Measurements from ENCODE around the gene C17orf114.

C17orf114 gene

GRCh38 chr17:4839221-4839620 is 37.1 kb upstream of the C17orf114 start:
- H3K4me3 Mint-ChIP-seq, result no peak overlapping the region

DNA sequence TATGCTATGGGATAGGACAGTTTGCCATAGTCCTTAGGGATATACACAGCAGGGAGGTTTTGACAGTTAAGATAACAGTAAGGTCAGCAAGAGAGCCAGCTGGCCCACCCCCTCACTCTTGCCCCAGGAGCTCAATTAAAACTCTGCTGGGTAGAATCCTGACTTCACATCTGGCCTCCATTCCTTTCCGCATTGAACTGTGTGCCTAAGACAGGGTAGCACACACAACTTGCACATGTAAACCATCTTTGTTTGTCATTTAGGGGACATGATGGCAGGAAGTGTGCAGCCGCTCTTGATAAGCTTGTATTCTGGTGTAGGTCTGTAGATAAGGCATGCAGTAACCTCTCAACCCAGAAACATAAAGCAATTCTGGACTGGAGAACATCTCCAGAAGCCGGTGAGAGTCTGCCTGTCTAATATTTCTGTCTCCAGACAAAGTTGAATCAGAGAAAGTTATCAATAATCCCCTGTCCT is 36.2 kb upstream of the C17orf114 start:
- Mint-ChIP-seq H3K27me3 (no peaks in the 10 kb centered on the region), H3K4me1 (ENCODE audit: unreplicated experiment) (peaks cover 47% of the 10 kb centered on the region), H3K27ac (peak overlapping the region; percentile 37), H3K36me3 (peaks cover 13% of the 10 kb centered on the region), H3K9me3 (no peaks in the 10 kb centered on the region), H3K4me3 (no peak overlapping the region)
- TF ChIP-seq CTCF (conservative IDR thresholded peaks at IDR 0.05), result no peak
- DNase-seq (ENCODE audit: extremely low spot score, unreplicated experiment), result no peak

More at GRCh38 chr17:4839221-4839620, 37.1 kb upstream of the C17orf114 start:
- Mint-ChIP-seq H3K4me1 (ENCODE audit: unreplicated experiment) (peaks cover 42% of the 10 kb centered on the region), H3K36me3 (peaks cover 13% of the 10 kb centered on the region), H3K27me3 (no peaks in the 10 kb centered on the region), H3K27ac (peak overlapping the region; percentile 37), H3K9me3 (no peaks in the 10 kb centered on the region)
- no peak for DNase-seq (ENCODE audit: extremely low spot score, unreplicated experiment)
- no peak for TF ChIP-seq CTCF (conservative IDR thresholded peaks at IDR 0.05)

DNA sequence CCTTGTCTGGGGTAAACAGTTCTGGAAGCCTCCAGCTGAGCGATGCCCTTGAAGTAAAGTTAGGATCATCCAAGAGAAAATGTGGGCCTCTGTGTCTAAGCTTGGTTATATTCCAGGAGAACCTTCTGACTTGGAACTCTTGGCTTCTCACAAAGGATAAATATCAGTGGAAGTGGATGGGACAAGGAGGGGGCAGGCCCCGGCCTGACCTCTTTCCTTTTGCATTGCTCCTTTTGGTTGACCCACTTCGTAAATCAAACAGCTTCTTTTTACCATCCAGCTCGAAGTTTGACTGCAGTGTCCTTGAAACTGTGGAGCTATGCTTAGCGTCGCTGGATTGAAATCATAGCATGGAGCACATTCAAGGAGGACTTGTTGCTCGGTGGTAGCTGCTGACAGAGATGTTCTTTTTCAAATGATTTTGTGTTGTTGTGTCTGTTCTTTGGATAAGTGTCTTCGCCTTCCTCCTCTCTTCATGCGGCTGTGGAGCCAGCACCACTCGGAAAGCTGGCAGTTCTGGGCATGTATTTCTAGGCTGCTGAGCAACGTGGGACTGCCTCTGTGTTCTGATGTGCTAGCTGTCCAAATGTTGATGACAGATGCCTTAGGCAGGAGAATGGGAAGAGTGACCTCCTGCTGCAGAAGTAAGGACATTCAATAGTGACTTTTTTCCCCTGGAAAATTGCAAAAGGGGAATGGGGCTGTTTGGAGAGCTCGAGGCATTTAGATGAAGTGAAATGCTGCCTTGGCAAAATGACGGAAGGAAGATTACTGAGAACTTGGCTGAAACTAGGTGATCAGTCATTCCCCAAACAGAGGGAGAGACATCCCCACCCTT is 35.6 kb upstream of the C17orf114 start:
- H3K4me1 Mint-ChIP-seq (ENCODE audit: unreplicated experiment), result peaks cover 47% of the 10 kb centered on the region
- peaks cover 13% of the 10 kb centered on the region for H3K36me3 Mint-ChIP-seq
- H3K9me3 Mint-ChIP-seq, result no peaks in the 10 kb centered on the region
- no peaks in the 10 kb centered on the region for H3K27me3 Mint-ChIP-seq
- DNase-seq (ENCODE audit: extremely low spot score, unreplicated experiment), result no peak
- TF ChIP-seq CTCF (conservative IDR thresholded peaks at IDR 0.05), result no peak
- H3K4me3 Mint-ChIP-seq, result peak overlapping the region; percentile 62
- peak overlapping the region; percentile 37 for H3K27ac Mint-ChIP-seq

GRCh38 chr17:4836221-4836620 is 34.1 kb upstream of the C17orf114 start:
- Mint-ChIP-seq H3K4me1 (ENCODE audit: unreplicated experiment) (peaks cover 47% of the 10 kb centered on the region), H3K36me3 (peaks cover 13% of the 10 kb centered on the region), H3K4me3 (peak overlapping the region; percentile 95), H3K27me3 (no peaks in the 10 kb centered on the region), H3K27ac (peak overlapping the region; percentile 70), H3K9me3 (no peaks in the 10 kb centered on the region)
- no peak for TF ChIP-seq CTCF (conservative IDR thresholded peaks at IDR 0.05)
- no peak for DNase-seq (ENCODE audit: extremely low spot score, unreplicated experiment)

DNA sequence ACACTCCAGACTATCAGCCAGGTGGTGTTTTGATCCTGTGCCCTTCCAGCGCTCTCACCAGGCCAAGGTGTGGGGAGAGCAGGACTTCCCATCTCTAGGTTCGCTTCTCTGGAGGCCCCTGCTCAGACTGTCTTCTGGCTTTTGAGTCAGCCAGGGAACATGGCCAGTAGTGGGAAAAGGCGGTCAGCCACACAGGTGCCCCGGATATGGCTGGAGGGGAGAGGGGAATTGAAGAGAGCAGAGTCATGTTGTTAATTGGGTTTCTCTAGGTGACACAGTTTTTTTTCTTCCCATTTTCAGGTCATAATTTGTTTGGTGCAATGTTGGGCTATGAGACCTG is 32.5 kb upstream of the C17orf114 start:
- no peaks in the 10 kb centered on the region for H3K9me3 Mint-ChIP-seq
- H3K27ac Mint-ChIP-seq, result peak overlapping the region; percentile 92
- H3K4me3 Mint-ChIP-seq, result peak overlapping the region; percentile 95
- peaks cover 5% of the 10 kb centered on the region for H3K36me3 Mint-ChIP-seq
- peaks cover 37% of the 10 kb centered on the region for H3K4me1 Mint-ChIP-seq (ENCODE audit: unreplicated experiment)
- H3K27me3 Mint-ChIP-seq, result no peaks in the 10 kb centered on the region
- no peak for DNase-seq (ENCODE audit: extremely low spot score, unreplicated experiment)
- TF ChIP-seq CTCF (conservative IDR thresholded peaks at IDR 0.05), result no peak

Measured in type B pancreatic cell (in vitro differentiated cells).